ENCODE data around the gene UNKL.
A peak's percentile ranks its signal among the peaks of the same experiment; 100 is the strongest.

Gene UNKL

DNA sequence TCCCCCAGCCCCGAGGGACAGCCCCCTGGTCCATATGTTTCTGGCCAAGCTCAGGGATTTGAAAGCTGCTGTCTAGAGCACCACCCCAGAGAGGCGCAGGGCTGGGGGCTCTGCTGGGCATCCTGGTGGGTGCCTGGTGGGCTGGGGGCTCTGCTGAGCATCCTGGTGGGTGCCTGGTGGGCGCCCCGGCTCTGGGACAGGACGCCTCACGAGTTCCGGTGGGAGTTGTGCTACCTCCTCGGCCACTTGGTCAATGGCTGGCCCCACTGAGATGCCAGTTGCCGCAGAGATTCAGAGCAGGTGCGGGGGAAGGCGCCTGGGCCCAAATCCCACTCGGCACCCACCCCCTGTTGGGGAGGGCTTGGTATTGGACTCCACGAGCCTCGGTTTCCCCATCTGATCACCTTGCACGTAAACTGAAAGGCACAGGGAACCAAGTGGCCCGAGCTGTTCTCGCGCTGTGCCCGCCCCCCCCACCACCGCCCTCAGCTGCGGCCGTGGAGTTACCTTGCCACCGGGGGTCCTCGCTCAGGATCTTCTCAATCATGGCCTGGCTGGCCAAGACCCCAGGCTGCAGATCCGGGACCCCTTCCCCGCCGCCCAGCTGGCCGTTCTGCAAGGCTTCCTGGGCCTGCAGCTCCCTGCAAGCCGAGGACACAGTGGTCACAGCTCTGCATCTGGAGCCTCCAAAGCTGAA is 13.3 kb downstream of the UNKL start:
- no peak for DNase-seq

DNA sequence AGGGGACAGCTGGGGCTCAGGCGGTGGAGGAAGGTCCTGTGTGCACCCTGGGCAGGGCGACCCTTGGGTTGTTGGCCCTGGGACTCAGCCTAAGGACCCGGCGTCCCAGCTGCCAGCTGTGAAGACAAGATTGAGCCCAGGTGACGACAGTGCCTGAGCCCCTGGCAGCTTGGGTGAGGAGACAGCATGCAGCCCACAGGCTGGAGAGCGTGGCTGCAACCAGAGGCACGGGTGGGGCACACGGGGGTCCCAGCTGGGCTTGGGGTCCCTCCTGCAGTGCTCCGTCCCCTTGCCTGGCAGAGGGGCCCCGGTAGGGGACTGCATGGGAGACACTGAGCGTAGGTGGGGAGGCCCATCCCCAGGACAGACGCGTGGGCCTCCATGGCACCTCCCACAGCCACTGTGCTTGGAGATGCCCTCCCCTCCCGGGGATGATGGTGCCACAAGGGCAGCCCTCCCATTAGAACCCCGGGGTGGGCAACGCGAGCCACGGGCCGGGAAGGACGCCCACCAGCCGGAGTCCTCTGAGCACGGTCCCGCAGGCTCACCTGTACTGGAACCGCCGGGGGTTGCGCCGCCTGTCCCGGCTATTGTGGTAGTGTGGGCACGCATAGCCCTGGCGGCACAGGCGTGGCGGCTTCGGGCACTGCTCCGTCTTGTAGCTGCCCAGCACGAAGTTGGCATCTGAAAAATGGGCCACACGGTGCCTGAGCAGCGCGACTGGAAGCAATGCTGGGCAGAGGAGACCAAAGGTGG is 15.5 kb downstream of the UNKL start:
- DNase-seq: no peak

DNA sequence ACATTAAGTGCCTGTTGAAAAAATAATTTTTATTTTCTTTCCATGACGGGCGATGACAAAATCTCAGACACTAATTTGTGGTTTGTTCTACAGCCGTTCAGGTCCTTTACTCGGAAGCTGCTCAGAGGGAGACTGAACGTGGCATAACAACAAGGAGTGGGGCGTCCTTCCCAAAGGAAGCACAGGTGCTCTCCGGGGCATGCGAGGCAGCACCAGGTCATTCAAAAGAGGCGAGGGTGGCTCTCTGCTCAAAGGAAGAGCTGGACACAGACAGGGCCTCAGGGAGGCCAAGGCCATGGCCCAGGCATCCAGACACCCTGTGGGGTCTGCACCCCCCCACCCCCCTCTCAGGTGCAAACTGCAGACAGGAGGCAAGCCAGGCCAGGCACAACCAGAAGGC is 16.2 kb downstream of the UNKL start:
- DNase-seq: no peak

DNA sequence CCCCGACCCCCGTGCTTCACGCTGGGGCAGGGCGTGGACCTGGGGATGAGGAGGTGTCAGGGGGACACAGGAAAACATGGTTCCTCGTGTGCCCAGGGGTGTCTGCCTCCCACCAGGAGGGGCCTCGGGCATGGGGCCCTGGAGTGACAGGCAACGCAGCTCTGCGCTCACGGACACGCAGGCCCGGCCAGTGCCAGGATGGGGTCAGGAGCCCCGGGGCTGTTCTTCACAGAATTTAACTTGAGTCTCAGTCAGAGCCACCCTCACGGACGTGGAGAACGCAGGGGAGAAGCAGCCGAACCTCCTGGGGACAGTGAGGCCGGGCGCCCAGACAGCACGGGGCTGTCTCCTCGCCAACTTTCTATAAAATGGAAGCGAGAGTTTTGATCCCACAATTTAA is 16.7 kb downstream of the UNKL start:
- no peak for DNase-seq

DNA sequence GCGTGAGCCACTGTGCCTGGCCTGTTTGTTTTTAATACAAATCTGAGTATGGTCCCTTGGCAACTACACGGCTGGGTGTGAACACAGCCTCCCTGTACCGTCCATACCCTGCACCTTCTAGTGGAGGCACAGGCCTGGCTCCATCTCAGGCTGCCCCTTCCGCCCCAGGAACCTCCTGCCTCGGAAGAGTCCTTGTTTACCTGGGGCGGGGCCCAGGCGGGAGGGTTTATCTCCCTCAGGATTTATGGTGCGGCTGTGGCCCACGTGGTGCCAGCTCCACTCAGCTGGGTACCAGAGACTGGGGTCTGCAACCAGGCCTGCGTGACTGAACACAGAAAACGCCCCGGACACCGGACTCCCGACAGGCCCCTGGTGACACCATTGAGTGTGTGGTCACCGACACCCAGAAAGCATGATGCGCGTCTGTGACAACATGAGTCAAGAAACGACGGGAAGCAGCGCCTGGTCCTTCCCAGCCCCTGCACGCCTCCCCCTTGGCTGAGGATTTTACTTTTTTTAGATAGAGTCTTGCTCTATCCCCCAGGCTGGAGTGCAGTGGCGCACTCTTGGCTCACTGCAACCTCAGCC is 19.0 kb downstream of the UNKL start:
- DNase-seq: no peak

DNA sequence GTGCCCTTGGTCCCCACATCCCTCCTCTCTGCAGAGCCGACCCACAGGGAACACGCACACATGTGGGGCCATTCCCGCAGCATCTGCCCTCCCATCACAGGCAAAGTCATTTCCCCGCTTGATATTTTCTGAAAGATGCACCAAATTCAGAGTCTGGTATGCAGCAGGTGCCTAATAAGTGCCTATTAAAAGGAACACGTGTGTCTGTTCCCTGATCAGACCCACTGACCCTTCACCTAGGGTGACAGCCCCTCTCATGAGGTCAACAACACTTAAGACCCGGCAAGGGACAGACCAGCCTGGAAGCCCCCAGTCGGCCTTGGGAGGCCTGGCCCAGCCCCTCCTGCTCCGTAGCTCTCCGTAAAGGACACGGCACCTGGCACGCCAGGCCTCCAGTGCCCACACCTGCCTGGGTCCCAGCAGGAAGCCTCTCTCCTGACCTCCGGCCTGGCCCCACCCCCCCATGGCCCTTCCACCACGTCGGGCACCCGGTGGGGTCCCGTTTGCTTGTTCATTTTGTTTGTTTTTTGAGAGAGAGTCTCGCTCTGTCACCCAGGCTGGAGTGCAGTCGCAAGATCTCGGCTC is 20.0 kb downstream of the UNKL start:
- no peak for DNase-seq

DNA sequence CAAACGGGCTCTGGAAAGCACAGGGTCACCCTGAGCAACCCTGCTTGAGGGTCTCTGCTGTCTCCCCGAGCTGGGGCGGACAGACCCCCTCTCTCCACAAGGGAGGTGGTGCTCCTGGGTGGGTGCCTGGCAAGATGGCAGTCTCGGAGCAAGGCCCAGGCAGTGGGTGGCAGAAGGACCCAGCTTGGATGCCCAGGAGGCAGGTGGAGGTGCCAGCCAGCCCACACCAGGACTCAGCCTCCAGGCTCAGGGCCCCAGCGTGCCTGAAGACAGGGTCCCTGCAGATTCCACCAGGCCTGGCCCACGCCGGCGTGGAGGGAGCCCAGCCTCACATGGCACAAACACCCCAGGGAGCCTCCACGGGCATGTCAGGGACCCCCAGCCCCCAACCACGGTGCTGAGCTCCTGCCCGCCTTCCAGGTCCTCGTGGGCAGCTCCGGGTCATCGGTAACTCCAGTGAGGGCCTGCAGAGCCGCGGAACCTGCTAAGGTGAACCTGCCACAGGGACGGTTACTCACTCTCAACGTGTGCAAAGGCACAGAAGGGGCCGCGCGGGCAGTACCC is 20.8 kb downstream of the UNKL start:
- no peak for DNase-seq

DNA sequence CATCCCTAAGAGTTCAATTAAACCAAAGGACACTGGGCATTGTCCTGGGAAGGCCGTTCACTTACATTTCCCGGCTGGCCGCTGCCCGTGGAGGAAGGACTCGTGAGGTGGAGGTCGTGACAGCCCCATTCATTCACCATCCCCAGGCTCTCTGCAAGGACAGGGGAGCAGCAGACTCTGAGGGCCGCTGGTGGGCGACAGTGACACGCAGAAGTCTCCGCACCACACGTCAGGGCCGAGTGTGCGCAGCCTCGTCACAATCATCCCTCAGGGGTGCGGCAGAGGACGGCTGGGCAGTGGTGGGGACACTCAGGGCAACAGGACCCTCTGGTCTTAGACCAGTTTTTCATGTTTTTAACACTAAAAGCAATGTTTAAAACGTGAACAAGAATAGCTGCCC is 21.7 kb downstream of the UNKL start:
- no peak for DNase-seq

DNA sequence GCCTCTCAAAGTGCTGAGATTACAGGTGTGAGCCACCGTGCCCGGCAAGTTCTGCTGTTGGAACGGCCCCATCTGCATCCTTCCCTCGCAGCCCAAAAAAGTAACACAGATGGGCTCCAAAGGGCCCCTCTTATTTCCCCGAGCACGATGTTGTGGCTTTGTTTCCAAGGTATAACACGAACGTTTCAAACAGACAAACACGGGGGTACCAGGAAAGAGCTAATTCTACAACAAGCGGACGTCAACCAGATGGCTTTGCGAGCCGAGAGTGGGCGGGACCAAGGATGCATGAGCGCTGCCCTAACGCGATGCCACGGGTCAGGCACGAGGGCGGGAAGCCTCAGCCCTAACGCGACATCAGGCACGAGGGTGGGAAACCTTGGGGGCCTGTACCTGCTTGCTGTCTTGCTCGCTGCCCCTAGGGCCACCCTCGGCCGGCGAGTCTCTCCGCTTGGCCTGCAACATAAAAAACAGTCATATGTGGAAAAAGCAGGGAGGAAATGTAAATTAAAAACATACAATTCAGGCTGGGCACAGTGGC is 24.2 kb downstream of the UNKL start:
- no peak for DNase-seq

DNA sequence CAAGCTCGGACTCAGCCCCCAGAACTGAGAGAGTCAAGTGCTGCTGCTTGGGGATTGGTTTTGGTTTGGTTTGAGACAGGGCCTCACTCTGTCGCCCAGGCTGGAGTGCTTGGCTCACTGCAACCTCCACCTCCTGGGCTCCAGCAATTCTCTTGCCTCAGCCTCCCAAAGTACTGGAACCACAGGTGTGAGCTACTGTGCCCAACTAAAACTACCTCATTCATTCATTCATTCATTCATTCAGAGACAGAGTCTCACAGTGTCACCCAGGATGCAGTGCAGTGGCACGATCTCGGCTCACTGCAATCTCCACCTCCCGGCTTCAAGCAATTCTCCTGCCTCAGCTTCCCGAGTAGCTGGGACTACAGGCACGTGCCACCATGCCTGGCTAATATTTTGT is 24.7 kb downstream of the UNKL start:
- no peak for DNase-seq

DNA sequence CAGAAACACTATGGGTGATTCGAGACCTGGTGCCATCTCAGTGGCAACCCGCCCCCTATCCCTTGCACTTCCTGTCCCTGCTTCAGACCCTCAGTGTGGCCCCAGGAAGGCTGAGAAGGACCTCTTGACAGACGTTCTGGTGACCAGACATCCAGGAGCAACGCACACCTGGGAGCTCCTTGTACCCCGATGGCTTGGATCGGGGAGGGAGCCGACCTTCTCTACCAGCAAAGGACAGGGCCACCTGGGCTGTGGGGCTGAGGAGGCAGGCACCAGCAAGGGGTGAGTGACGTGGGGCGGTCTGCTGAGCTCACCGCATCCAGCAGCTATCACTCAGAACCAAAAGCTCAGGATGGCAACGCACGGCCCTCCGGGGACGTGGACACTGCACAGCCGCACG is 27.2 kb downstream of the UNKL start:
- no peak for DNase-seq

DNA sequence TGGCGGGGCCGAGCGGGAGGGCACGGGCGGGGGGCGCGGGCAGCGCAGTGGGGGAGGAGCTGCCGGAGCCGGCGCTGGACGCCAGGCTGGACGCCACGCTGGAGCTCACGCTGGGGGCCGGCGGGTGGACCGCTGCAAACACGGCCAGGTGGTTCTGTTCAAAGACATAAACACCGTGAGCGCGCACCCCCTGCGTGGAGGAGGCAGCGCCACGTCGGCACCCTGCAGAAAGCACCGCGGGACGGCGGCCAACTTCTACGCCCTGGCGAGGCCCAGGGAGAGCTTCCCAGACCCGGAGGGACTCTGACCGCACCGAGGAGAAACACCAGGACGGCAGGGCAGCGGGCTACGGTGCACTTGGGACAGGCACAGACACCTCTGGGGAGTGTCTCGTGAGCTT is 29.3 kb downstream of the UNKL start:
- no peak for DNase-seq

DNA sequence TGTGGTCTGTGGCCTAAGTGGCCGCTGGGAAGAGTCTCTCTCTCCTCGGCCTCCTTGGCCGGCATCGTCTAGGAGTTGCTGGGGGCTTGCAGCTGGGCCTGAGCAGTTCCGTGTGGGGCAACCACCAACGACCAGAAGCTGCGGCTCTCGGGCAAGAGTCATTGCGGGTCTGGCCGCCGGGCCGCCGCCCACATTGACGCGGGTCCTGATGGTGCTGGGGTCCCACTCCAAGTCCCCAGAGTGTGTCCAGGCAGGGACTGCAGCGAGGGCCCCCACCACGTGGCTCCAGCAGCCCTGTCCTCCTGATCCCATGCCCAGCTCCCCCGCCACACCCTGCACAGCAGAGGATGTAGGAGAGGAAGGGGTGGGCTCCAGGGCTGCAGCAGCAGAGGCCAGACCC is 30.9 kb downstream of the UNKL start:
- DNase-seq: no peak

DNA sequence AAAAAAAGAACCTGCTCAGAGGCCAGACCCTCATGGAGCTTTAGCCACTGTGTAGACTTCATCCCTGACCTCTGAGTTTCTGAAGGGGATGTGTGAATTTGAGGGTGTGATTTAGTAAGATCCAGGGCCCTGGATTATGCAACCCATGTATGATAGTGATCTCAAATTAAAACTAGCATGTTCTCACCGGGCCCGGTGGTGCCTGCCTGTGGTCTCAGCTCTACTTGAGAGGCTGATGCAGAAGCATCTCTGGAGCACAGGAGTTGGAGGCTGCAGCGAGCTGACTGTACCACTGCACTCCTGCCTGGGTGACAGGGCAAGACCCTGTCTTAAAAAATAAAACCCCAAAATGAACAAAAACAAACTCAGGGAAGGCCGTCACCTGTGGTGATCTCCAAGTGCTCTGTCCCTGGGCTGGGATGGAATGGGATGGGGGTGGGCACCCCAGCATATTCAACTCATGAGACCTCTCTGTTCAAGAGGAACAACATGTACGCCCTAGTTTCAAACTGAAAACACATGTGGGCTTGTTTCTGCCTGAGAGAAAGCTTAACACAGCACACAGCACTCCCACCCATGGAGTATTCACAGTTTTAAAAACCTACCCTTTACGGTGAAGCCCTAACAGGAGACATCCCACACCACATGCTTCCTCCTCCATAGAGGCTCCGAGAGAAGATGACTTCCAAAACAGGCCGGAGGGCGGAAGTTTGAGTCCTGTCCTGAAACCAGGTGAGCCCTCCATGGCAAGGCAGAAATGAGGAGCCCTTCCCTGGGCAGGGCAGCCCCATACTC is 32.7 kb downstream of the UNKL start:
- DNase-seq: peak in 1 of 2 donors; percentile 7

DNA sequence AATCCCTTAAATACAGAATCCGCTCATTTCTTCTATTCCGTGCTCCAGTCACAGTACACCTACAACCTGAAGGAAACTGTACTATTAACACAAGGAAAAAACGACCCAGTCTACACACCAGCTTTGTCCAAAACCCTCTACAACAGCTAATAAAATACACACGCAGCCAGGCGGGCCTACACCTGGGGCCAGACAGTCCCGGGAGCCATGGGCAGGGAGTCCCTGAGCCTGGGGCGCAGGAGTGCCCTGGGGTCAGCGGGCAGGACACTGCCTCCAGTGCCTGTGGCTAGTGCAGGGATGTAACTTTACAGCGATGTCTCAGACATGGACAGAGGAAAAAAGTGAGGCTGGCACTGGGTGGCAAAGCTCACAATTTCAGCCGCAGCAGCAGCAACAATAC is 34.3 kb downstream of the UNKL start:
- DNase-seq: no peak

DNA sequence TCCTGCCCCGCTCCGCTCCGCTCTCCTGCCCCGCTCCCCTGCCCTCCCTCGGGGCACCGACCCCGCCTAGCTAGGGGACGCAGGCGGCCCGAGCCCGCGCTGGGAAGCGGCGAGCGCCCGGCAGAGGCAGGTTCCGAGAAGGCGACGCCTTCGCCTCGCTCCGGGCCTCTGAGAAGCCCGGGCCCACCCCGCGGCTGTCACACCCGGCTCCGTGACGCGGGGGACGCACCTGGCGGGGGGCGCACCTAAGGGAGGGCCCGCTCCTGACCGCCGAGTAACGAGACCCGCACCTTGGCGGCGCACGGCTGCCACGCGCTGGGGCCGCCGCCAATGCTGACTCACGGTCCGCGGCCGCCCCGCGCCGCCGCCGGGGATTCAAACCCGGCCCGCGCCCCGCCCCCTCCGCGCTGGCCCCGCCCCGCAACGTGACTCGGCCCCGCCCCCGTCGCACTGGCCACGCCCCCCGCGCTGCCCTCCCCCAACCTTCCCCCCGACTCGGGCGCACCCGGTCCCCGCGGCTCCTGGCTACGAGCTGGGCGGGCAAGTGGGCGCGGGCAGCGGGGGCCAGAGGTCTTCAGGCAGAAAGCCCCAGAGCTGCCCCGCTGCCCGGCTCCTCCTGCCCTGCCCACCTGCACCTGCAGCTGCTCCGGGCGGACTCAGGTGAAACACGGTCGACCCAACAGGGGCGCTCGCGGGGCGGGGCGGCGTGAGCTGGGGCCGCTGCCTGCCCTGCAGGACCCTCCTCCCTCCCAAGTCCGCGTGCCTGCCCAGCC is 35.0 kb downstream of the UNKL start:
- DNase-seq: peak; percentile 36 to 64

DNA sequence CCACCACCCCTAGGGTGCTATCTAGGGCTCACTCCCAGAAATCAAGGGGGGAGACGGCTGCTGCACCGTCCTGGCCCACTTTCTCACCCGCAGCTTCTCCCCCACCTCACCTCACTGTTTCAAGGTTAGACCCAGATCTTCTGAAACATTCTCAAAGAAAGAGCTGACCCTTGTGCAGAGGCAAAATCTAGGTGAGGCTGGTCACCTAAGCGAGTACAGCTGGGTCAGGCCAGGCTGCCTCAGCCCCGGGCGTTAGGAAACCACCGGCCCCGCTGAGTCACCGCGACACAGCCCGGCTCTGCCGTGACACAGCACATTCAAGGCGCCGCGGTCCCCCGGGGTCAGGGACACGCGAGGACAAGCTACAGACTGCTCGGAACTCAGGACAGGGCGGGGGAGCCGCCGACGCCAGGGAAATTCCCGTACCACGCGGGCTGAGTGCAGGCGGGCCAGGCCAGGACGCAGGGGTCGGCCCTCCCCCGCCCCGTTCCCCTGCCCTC is 35.6 kb downstream of the UNKL start:
- peak; percentile 73 to 88 for DNase-seq

DNA sequence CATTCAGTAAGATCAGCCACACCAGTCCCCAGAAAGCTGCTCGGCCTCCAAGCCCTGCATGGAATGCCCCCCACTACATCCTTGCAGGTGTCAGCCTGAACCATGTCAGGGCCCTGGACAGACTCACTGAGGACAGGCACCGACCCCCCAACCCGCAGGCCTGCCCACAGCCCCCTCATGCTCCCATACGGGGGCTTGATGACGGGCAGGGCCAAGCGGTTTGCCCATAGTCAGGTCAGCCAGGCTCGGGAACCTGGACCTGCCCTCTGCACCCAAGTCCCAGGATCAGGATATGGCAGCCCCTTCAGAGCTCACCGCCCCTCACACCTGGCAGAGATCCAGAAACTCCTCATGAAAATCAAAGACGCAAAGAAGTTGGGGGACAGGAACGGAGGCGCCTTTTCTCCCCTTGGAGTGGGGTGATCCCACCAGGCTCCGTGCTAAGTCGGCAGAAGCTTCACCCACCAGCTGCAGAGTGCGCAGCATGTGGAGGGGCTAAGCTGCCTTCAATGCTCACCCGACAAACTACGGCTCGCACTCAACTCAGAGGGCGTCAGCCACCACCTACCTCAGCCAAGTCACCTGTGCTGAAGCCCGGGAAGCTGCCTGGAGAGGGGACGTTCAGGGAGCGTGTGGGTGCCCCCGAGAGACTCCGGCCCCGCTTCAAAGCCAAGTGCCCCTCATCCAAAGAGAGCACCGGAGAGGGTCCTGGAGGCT is 36.3 kb downstream of the UNKL start:
- no peak for DNase-seq

DNA sequence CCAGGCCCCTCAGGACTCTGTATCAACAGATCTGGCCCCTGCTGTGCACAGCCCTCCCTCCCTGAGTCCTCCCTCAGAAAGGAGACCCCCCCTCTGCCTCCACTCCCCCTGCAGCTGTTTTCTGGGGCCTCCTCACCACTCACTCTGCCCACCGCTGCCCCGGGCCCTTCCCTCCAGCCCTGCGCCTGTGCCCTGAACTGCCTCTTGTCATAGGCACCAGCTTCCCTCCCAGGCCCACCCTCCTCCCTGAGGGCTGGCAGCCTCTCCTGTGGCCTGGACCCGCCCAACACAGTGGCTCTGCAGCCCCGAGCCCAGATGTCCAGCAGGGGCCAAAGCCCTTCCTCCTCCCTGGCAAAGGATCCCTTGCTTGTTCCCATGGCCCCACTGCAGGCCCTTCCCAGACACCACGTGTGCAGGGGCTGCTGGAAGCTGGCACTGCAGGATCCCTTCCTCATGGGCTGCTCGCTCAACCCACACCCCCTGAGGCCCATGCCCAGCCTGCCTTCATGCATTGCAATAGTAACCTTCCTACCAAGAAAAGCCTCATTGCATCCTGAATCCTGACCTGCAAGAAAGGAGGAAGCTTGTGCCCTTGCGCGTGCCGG is 37.0 kb downstream of the UNKL start:
- no peak for DNase-seq
